Choroid plexus epithelial cell (primary cell): ENCODE results near the gene NTRK1.
A peak's percentile ranks its signal among the peaks of the same experiment; 100 is the strongest.

ENCODE experiments used
- DNase-seq: peaks from one replicate; pipeline ENCODE4 v3.0.0-alpha.2; 2010; ENCODE audit warnings: low read depth
- H3K4me3 ChIP-seq: 2 replicates; pipeline ENCODE4 v1.5.1; 2011; ENCODE audit warnings: low read depth, mild to moderate bottlenecking, control low read depth, low read length, moderate library complexity
- TF ChIP-seq, protein P1 (sequence below): conservative IDR thresholded peaks from 2 replicates; pipeline ENCODE4 v1.5.1; 2011; ENCODE audit warnings: low read depth, mild to moderate bottlenecking, control low read depth, inconsistent platforms, low read length, moderate library complexity

NTRK1 gene

DNA sequence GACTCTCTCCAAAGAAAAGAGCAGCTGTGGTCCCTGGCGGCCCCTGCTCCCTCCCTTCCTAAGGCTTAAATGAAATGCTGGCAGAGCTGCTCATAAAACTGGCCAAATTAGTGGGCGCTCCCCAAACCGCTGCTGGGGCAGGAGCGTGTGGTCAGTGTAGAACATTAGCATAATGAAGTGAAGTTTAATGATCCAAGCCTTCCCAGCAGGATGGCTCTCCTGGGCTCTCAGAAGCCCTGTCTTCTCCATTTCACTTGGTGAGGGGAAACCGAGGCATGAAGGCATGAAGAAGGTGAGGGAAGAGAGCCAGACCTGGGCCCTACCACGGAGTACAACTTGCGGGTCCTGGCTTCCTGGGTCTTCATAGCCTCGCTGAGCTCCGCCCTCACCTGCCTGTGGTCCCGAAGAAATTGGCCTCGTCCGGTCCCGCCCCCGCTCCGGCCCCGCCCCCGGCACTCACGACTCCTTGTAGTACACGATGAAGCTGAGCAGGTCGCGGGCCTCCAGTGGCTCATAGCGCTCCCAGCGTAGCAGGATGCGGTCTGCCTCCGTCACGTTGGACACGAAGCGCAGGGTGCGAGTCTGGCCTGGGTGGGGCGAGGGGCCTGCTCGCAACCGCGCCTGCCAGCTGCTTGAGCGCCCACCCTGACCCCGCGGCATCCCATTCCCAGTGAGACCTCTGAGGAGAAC is 12.1 kb upstream of the NTRK1 start:
- no peak for DNase-seq
- no peak overlapping the region for H3K4me3 ChIP-seq
- TF ChIP-seq, protein P1, sequence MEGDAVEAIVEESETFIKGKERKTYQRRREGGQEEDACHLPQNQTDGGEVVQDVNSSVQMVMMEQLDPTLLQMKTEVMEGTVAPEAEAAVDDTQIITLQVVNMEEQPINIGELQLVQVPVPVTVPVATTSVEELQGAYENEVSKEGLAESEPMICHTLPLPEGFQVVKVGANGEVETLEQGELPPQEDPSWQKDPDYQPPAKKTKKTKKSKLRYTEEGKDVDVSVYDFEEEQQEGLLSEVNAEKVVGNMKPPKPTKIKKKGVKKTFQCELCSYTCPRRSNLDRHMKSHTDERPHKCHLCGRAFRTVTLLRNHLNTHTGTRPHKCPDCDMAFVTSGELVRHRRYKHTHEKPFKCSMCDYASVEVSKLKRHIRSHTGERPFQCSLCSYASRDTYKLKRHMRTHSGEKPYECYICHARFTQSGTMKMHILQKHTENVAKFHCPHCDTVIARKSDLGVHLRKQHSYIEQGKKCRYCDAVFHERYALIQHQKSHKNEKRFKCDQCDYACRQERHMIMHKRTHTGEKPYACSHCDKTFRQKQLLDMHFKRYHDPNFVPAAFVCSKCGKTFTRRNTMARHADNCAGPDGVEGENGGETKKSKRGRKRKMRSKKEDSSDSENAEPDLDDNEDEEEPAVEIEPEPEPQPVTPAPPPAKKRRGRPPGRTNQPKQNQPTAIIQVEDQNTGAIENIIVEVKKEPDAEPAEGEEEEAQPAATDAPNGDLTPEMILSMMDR: no peak

DNA sequence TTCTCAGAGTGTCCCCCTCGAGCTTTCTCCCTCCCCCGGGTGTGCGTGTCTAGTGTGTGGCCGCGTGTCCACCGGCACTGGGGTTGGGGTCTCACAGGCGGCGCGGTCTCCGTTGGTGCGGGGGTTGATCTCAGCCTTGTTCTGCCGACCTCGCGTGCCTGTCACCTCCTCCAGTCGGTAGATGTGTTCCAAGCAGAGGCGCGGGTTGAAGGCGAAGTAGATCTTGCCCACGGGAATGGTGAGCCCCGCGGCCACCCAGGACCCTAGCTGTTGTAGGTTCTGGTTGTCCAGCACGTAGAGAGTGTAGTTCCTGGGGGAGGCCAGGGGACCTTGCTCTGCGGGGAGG is 11.5 kb upstream of the NTRK1 start:
- TF ChIP-seq, protein P1: no peak
- H3K4me3 ChIP-seq: no peak overlapping the region
- DNase-seq: no peak

DNA sequence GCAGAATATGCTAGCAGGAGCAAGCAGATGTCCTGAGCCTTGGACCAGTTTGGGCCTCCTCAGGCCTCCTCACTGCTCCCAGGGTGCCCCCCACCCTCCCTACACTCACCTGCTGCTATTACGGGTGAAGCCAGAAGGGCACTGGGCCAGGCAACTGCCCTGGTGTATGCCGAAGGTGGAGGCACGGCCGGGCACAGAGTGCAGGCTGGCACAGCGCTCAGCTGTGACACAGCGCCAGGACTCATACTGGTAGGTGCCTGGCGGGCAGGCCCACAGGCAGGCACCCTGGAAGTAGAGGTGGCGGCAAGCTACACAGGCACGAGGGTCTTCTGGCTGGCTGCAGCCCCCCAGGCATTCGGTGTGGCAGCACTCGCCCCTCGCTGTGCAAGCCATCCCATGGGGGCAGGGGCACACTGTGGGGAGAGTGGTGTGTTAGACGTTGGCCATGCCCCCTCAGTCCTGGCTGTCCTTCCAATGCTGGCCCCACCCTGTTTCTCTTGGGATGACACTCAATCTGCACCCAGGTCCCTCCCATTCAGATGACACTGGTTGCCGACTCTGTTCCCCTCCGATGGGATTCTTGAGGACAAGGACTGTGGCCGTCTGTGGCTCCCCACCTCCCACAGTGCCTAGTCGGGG is 8.8 kb upstream of the NTRK1 start:
- no peak for DNase-seq
- TF ChIP-seq, protein P1: no peak

DNA sequence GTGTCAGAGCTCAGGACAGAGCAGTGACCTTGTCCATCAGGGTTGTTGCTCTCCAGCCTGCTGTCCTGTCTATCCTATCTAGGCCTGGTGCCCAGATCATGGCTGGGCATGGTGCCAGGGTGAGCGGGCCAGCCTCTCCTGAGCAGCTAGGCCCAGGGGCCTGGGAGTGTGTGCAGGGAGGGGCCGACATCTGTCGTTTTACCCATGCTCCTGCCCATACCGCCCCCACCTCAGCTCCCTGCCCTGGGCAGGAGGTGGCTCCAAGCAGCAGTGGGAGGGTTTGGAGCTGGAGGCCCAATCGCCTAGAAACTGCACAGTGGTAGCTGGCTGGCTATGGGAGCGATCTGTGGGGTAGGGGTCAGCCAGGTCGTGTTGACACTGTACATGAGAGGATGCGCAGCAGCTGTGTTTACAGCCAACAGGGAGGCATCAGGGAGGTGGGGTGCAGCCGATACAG is 8.2 kb upstream of the NTRK1 start:
- H3K4me3 ChIP-seq: no peak overlapping the region
- peak; percentile 80 for DNase-seq

More for the DNA sequence above, 8.8 kb upstream of the NTRK1 start:
- no peak overlapping the region for H3K4me3 ChIP-seq

DNA sequence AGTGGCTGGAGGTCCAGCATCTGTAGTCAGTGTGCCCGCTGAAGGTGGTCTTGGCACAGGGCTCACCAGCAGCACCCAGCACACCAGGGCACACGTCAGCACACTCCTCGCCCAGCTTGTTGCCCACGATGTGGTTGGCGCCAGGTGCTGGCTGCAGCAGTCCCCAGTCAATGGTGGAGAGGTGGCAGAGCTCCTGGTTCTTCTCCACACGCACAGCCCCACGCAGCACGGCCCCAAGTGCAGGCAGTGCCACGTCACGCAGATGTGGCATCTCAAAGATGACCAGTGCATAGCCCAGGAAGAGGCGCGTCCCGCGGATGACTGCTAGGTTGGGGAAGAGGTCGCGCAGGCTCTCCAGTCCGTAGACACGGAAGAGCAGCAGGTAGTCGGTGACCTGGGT is 6.9 kb upstream of the NTRK1 start:
- TF ChIP-seq, protein P1: no peak
- no peak for DNase-seq
- H3K4me3 ChIP-seq: no peak overlapping the region

More for the DNA sequence above, 8.2 kb upstream of the NTRK1 start:
- TF ChIP-seq, protein P1: no peak

DNA sequence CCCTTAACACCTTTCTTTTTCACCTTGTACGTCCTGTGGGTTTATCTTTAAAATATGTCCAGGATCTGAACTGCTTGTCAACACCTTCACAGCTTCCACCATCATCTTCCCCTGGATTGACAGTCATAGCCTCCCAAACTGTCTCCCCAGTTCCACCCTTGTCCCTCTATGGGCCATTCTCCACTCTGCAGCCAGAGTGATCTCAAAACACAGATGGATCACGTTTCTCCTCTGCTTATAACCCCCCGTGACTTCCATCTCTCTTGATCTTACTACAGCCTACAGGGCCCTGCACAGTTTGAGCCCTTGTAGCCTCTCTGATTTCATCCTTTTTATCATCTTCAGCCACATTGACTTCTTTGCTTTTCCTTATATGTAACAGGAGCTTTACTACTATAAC is 6.0 kb upstream of the NTRK1 start:
- DNase-seq: no peak
- H3K4me3 ChIP-seq: no peak overlapping the region
- TF ChIP-seq, protein P1: peak; percentile 19
